HL-60/S4 (cell line): Measurements from ENCODE around the gene SFMBT2.
"Not testable (repeated sequence)": the region's sequence is repeated elsewhere in the genome, so short reads cannot be mapped to it uniquely, and the experiment has no call there.

ENCODE experiments used
- in situ Hi-C: fragments of 300-500 bp; cut with MboI; formaldehyde crosslinking; loops from 2 replicates; pipeline ENCODE4 v1.14.3; 2022; ENCODE audit warnings: low sequenced_read_pairs

Gene SFMBT2

GRCh38 chr10:7334642-7334964 lies 76.2 kb downstream of the SFMBT2 start:
- in situ Hi-C loops, result no loop called here

- in situ Hi-C loops, result no loop called here
Observed at GRCh38 chr10:7333961-7334641, 76.7 kb downstream of the SFMBT2 start.

- in situ Hi-C loops, result no loop called here
Observed at GRCh38 chr10:7329219-7329618, 81.6 kb downstream of the SFMBT2 start.

- in situ Hi-C loops, result no loop called here
Observed at GRCh38 chr10:7327885-7328284, 82.9 kb downstream of the SFMBT2 start.

- in situ Hi-C loops, result no loop called here
Observed at GRCh38 chr10:7322623-7323022, 88.2 kb downstream of the SFMBT2 start.

GRCh38 chr10:7320072-7320471 lies 90.8 kb downstream of the SFMBT2 start:
- in situ Hi-C loops, result no loop called here

- in situ Hi-C loops, result no loop called here
Observed at GRCh38 chr10:7319632-7320031, 91.2 kb downstream of the SFMBT2 start.

- in situ Hi-C loops, result no loop called here
Observed at GRCh38 chr10:7318836-7319235, 92.0 kb downstream of the SFMBT2 start.

- in situ Hi-C loops, result no loop called here
Observed at GRCh38 chr10:7317786-7318446, 92.9 kb downstream of the SFMBT2 start.

GRCh38 chr10:7316839-7317238 lies 94.0 kb downstream of the SFMBT2 start:
- in situ Hi-C loops, result no loop called here

GRCh38 chr10:7315906-7316305 lies 94.9 kb downstream of the SFMBT2 start:
- in situ Hi-C loops, result no loop called here

- in situ Hi-C loops, result no loop called here
Observed at GRCh38 chr10:7314170-7314569, 96.7 kb downstream of the SFMBT2 start.

GRCh38 chr10:7312488-7312857 lies 98.4 kb downstream of the SFMBT2 start:
- in situ Hi-C loops, result no loop called here

GRCh38 chr10:7311850-7312487 lies 98.9 kb downstream of the SFMBT2 start:
- in situ Hi-C loops, result not testable (repeated sequence)

- in situ Hi-C loops, result no loop called here
Observed at GRCh38 chr10:7311218-7311849, 99.5 kb downstream of the SFMBT2 start.

GRCh38 chr10:7310076-7310475 lies 100.8 kb downstream of the SFMBT2 start:
- in situ Hi-C loops, result no loop called here

- in situ Hi-C loops, result no loop called here
Observed at GRCh38 chr10:7308826-7309225, 102.0 kb downstream of the SFMBT2 start.

- in situ Hi-C loops, result no loop called here
Observed at GRCh38 chr10:7306616-7307015, 104.2 kb downstream of the SFMBT2 start.

- in situ Hi-C loops, result no loop called here
Observed at GRCh38 chr10:7306147-7306546, 104.7 kb downstream of the SFMBT2 start.

GRCh38 chr10:7305053-7305452 lies 105.8 kb downstream of the SFMBT2 start:
- in situ Hi-C loops, result no loop called here

- in situ Hi-C loops, result no loop called here
Observed at GRCh38 chr10:7304110-7304509, 106.7 kb downstream of the SFMBT2 start.
